DOHH2 (cell line): ENCODE results near the gene DYNLL2.

Experiments
- H3F3A ChIP-seq: fragments of 200-600 bp; sonication (generic), shearing (Covaris generic); 2 replicates; pipeline ENCODE4 v1.6.0; 2016; ENCODE audit warnings: antibody characterized with exemption, mild to moderate bottlenecking; ENCODE audit not compliant: control insufficient read depth, insufficient read depth
- H3K27ac ChIP-seq: fragments of 200-600 bp; sonication (generic); 2 replicates; pipeline ENCODE4 v1.5.1; 2014; ENCODE audit warnings: low read depth, mild to moderate bottlenecking, low read length, moderate library complexity
- H3K27me3 ChIP-seq: fragments of 200-600 bp; sonication (generic); 2 replicates; pipeline ENCODE4 v1.6.1; 2014; ENCODE audit warnings: mild to moderate bottlenecking, low read length, mixed read lengths; ENCODE audit not compliant: control insufficient read depth
- H3K36me3 ChIP-seq: fragments of 200-600 bp; sonication (generic); 2 replicates; pipeline ENCODE4 v1.6.1; 2014; ENCODE audit warnings: mild to moderate bottlenecking, low read length, moderate library complexity, mixed read lengths; ENCODE audit not compliant: control insufficient read depth
- H3K4me1 ChIP-seq: fragments of 200-600 bp; sonication (generic); 2 replicates; pipeline ENCODE4 v1.6.1; 2014; ENCODE audit warnings: mild to moderate bottlenecking, low read length, mixed read lengths; ENCODE audit not compliant: control insufficient read depth
- H3K4me2 ChIP-seq: fragments of 200-600 bp; sonication (generic); 2 replicates; pipeline ENCODE4 v1.6.0; 2014; ENCODE audit warnings: mild to moderate bottlenecking, low read length, moderate library complexity
- H3K4me3 ChIP-seq: fragments of 200-600 bp; sonication (generic); 2 replicates; pipeline ENCODE4 v1.5.1; 2014; ENCODE audit warnings: mild to moderate bottlenecking, low read length, mixed read lengths
- H3K79me2 ChIP-seq: fragments of 200-600 bp; sonication (generic); 2 replicates; pipeline ENCODE4 v1.6.1; 2014; ENCODE audit warnings: mild to moderate bottlenecking, low read length, mixed read lengths; ENCODE audit not compliant: control insufficient read depth
- H3K9me2 ChIP-seq: fragments of 200-600 bp; sonication (generic); replicated peaks from 2 replicates; pipeline ENCODE4 v1.6.1; 2014; ENCODE audit warnings: mild to moderate bottlenecking, low read length, mixed read lengths; ENCODE audit not compliant: control insufficient read depth
- H3K9me3 ChIP-seq: fragments of 200-600 bp; sonication (generic); 2 replicates; pipeline ENCODE4 v1.6.1; 2014; ENCODE audit warnings: antibody characterized with exemption, low read length, mixed read lengths; ENCODE audit not compliant: control insufficient read depth, insufficient read depth
- H4K20me1 ChIP-seq: fragments of 200-600 bp; sonication (generic); 2 replicates; pipeline ENCODE4 v1.6.0; 2014; ENCODE audit warnings: low read depth, mild to moderate bottlenecking, antibody characterized with exemption, low read length, moderate library complexity; ENCODE audit not compliant: control insufficient read depth, insufficient read depth
- EZH2phosphoT487 ChIP-seq: fragments of 200-600 bp; sonication (generic); IDR thresholded peaks from 2 replicates; pipeline ENCODE4 v1.6.1; 2017; ENCODE audit warnings: borderline replicate concordance, mild to moderate bottlenecking, antibody characterized with exemption, low read length, moderate library complexity, mixed read lengths
- TF ChIP-seq, protein P1 (sequence below): fragments of 200-600 bp; sonication (generic); IDR thresholded peaks from one replicate; pipeline ENCODE4 v1.5.1; 2014; ENCODE audit warnings: antibody characterized with exemption, mild to moderate bottlenecking, low read depth, low read length; ENCODE audit not compliant: poor library complexity, severe bottlenecking

Gene DYNLL2

DNA sequence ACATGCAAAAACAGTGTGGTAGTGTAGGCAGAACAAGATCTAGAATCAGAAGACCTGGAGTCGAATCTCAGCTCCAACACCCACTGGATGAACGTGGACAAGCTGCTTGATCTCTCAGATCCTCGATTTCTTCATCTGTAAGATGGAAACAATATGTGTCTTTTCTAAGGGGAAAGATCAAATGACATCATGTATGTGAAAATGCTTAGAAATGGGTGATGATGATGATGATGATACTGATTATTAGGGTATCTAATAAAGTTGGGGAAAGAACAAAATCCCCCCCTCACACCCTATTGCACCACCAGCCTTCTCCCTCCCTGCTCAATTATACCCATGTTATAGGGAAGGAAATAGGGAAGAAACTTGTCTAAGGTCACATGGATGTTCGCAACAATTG, 10.9 kb downstream of the DYNLL2 start:
- Histone ChIP-seq H3K79me2 (peaks cover 12% of the 10 kb centered on the region), H3K4me3 (no peak overlapping the region), H3K9me2 (no peaks in the 10 kb centered on the region), H3K4me1 (no peaks in the 10 kb centered on the region), H3K4me2 (no peak overlapping the region), H3K27ac (no peak overlapping the region), H3K36me3 (peaks cover 54% of the 10 kb centered on the region), H3K27me3 (no peaks in the 10 kb centered on the region), H3F3A (peaks cover 16% of the 10 kb centered on the region), H3K9me3 (no peaks in the 10 kb centered on the region), H4K20me1 (peaks cover 14% of the 10 kb centered on the region)
- no peak for TF ChIP-seq EZH2phosphoT487
- TF ChIP-seq, protein P1, sequence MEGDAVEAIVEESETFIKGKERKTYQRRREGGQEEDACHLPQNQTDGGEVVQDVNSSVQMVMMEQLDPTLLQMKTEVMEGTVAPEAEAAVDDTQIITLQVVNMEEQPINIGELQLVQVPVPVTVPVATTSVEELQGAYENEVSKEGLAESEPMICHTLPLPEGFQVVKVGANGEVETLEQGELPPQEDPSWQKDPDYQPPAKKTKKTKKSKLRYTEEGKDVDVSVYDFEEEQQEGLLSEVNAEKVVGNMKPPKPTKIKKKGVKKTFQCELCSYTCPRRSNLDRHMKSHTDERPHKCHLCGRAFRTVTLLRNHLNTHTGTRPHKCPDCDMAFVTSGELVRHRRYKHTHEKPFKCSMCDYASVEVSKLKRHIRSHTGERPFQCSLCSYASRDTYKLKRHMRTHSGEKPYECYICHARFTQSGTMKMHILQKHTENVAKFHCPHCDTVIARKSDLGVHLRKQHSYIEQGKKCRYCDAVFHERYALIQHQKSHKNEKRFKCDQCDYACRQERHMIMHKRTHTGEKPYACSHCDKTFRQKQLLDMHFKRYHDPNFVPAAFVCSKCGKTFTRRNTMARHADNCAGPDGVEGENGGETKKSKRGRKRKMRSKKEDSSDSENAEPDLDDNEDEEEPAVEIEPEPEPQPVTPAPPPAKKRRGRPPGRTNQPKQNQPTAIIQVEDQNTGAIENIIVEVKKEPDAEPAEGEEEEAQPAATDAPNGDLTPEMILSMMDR = no peak

DNA sequence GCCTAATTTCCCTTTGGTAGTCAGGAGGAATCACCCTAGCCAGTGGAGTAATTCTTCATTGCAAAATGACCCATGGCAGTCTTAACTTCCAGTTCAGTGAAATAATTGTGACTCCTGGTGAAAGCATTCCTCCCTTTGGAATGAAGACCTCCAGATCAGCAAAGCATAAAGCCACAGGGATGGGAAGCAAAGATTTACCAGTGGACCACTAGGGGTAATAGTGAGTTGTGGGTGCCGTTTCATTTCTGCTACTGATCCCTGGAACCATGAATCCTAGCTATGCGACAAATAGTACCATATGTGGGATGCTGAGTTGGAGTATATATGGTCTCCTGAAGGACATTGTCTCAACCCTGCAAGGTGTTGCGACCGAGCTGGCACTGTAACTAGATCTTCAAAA, 13.7 kb downstream of the DYNLL2 start:
- H3F3A ChIP-seq = peaks cover 17% of the 10 kb centered on the region
- no peaks in the 10 kb centered on the region for H3K9me3 ChIP-seq
- H3K27ac ChIP-seq = no peak overlapping the region
- peaks cover 8% of the 10 kb centered on the region; the same call in 1 of the 2 replicates for H4K20me1 ChIP-seq
- H3K4me2 ChIP-seq = no peak overlapping the region
- no peaks in the 10 kb centered on the region for H3K79me2 ChIP-seq
- no peak for TF ChIP-seq EZH2phosphoT487
- TF ChIP-seq, protein P1 = peak; percentile 32
- H3K27me3 ChIP-seq = no peaks in the 10 kb centered on the region; the same call in 1 of the 2 replicates
- H3K4me1 ChIP-seq = no peaks in the 10 kb centered on the region
- no peak overlapping the region for H3K4me3 ChIP-seq
- no peaks in the 10 kb centered on the region for H3K9me2 ChIP-seq
- H3K36me3 ChIP-seq = peaks cover 26% of the 10 kb centered on the region

- peaks cover 5% of the 10 kb centered on the region; the same call in 1 of the 2 replicates for H4K20me1 ChIP-seq
- peaks cover 17% of the 10 kb centered on the region for H3F3A ChIP-seq
- no peak overlapping the region for H3K27ac ChIP-seq
- no peak overlapping the region for H3K4me2 ChIP-seq
- no peaks in the 10 kb centered on the region; the same call in 1 of the 2 replicates for H3K27me3 ChIP-seq
- H3K9me2 ChIP-seq = no peaks in the 10 kb centered on the region
- no peaks in the 10 kb centered on the region for H3K9me3 ChIP-seq
- no peak overlapping the region for H3K4me3 ChIP-seq
- no peak for TF ChIP-seq EZH2phosphoT487
- TF ChIP-seq, protein P1 = no peak
- H3K36me3 ChIP-seq = peaks cover 20% of the 10 kb centered on the region
- H3K79me2 ChIP-seq = no peaks in the 10 kb centered on the region
- no peaks in the 10 kb centered on the region for H3K4me1 ChIP-seq
Observed at GRCh38 chr17:58097384-58098088, 14.3 kb downstream of the DYNLL2 start.
